GM19397 (cell line): Measurements from ENCODE around the gene TNNC1.

Experiments used
- ATAC-seq: cut with Tn5 transposase; IDR thresholded peaks from one replicate; pipeline ENCODE4 v1.9.1; 2021; ENCODE audit warnings: mild to moderate bottlenecking, moderate library complexity; ENCODE audit not compliant: unreplicated experiment

TNNC1 gene

DNA sequence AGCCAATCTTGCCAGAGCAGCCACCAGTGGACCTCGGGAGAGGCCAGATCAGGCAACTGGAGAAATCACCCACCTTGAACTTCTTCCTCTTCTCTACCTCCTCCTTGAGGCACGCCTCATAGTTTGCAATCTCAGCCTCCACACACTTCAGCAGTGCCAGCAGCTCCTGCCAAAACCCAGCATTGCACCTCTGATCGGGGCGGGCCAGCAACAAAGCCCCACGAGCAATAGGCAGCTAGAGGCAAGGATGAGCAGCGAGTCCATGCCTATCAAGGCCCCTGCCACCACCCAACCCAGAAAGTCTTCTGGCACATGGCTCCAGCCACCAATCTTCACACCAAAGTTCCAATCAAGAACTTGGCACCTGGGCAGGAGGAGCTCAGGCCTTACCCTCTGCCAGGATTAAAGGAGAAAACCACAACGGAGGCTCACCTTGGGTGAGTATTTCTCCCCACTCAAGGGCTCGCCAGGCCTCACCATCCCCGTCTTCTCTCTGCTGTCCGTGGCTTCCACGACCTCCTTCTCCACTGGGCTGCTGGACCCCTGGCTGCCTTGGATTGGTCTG lies 51.1 kb downstream of the TNNC1 start:
- ATAC-seq = no peak

- ATAC-seq = no peak
Observed at GRCh38 chr3:52402101-52402521, 51.7 kb downstream of the TNNC1 start.

DNA sequence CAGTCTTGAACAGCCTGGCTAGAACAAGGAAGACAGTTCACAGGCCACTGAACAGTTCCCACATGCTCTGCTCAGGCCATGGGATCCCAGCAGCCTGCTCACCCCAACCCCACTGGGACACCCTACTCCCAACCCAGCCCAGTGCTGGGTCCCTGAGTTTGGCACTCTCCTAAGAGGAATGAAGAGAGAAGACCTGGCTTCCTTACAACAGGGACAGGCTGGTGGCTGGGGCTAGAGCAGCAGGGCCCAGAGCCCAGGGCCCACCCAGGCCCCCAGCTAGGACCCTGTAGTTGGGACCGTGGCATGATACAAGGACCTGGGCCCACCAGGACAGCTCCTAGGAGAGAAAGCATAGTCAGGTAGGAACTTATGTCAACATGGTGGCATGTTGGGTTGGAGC lies 52.3 kb downstream of the TNNC1 start:
- no peak for ATAC-seq
